Stimulated activated CD8-positive, alpha-beta memory T cell treated with anti-CD3 and anti-CD28 coated beads, Interleukin-4, amount 100 ng/mL, for 24 hours (primary cell): ENCODE results near the gene MLST8.

ENCODE experiments used
- DNase-seq: peaks from one replicate; pipeline ENCODE4 v3.0.0-alpha.2; 2020; ENCODE audit warnings: low read depth

Gene MLST8

DNA sequence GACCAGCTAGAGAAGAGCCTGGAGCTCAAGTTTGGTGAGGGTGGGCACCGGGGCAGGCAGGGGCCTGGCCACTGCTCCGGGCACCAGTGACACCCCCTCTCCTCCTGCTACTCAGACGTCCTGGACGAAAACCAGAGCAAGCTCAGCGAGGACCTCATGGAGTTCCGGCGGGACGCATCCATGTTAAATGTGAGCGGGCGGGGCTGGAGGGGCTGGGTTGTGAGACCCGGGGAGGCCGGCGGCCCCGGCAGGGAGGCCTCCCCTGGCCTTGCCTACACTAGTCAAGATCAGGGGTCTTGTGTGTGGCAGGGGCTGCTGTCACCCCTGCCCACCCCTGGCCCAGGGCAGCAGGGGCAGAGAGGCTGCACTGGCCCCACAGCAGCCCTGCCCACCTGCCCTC, 31.9 kb upstream of the MLST8 start:
- DNase-seq: no peak

DNA sequence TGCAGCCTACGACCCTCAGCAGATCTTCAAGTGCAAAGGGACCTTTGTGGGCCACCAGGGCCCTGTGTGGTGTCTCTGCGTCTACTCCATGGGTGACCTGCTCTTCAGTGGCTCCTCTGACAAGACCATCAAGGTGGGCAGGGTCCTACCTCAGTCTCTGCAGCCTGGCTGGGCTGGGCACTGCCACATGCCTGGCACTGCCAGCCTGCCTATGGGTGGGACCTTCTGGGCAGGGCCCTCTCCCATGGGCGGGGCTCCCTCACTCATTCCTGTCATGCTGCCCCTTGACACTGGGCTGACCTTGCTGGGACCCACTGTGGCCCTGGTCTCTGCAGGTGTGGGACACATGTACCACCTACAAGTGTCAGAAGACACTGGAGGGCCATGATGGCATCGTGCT, 31.3 kb upstream of the MLST8 start:
- no peak for DNase-seq

DNA sequence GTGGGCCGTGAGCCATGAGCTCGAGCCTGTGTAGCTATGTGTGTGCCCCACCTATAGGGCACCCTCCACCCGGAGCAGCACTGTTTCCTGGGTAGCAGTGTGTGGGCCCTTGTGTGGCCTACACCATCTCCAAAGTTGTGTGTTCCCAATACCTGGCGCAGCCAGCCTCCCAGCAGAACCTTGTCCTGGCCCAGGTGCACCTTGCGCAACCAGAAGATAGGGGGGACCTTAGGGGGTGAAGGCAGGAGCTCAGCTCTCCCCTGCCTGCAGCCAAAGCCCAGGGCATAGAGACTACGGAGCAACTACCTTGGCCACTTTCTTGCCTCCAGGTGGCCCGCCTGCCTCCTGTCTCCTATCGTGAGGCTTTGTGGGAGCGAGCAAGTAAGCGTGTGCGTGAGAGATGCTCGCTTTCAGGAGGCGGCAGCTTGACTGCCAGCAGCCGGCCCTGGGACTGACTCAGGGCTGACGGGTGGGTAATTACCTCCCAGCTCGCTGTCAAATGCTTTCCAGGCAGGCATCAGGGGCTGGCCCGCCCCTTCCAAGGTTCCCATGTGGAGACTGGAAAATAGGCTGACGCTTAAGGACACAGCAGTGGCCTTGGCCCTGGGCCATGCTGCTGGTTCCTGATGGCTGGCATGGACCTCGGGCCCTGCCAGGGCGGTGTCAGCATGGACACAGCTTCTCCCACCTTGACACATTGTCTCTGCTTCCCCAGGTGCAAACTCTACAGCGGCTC, 30.7 kb upstream of the MLST8 start:
- DNase-seq: no peak

DNA sequence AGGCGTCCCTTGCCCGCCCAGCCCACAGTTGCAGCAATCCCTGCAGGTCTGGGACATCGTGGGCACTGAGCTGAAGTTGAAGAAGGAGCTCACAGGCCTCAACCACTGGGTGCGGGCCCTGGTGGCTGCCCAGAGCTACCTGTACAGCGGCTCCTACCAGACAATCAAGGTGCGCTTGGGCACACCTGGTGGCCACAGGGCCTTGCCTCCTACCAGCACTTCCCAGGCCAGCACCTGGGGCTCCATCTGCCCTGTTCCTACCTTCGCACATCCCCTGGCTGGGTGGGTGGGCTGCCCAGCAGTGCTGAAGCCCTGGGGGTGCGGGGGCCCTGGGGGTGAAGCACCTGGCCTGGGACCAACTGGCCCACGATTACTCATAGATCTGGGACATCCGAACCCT, 29.8 kb upstream of the MLST8 start:
- DNase-seq: no peak

DNA sequence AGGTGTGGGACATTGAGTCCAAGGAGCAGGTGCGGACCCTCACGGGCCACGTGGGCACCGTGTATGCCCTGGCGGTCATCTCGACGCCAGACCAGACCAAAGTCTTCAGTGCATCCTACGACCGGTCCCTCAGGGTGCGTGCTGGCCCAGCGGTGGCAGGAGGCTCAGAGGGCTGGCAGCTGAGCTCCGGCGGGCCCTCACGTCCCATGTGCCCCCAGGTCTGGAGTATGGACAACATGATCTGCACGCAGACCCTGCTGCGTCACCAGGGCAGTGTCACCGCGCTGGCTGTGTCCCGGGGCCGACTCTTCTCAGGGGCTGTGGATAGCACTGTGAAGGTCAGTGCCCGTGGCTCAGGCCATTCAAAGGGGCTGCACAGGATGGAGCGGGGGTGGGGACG, 29.2 kb upstream of the MLST8 start:
- no peak for DNase-seq

DNA sequence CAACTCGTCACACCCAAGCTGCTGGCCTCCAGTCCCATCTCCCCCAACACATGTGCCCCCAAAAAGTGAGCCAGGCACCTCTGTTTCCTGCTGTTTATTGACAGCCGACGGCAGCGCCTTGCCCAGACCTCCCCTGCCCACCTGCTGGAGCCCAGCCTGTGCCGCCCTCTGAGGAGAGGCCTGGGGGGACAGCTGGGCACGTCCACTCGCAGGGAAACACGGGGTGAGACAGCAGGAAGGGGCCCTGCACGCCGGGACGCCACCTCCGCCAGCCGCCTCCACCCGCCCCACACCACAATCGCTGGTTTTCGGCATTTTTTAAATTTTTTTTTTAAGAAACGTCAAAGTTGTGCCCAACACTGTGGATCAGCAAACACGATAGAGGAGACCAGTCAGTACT, 28.2 kb upstream of the MLST8 start:
- no peak for DNase-seq

DNA sequence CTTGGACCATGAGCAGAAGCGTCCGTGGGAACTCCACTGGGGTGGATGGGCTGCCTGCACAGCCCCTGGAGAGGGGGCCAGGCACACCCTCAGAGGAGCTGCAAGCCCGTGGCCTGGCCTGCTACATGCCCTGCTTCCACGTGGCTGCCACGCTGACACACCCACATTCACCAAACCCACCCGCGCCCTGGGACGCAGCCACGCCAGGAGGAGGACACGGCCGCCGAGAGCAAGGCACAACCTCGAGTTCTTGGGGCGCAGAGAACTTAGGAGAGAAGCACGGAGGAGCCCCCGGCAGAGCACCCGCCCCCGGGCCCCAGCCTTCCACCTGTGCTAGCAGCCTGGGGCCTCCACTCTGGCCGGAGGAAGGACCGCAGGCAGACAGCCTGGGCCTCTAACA, 27.7 kb upstream of the MLST8 start:
- DNase-seq: no peak

DNA sequence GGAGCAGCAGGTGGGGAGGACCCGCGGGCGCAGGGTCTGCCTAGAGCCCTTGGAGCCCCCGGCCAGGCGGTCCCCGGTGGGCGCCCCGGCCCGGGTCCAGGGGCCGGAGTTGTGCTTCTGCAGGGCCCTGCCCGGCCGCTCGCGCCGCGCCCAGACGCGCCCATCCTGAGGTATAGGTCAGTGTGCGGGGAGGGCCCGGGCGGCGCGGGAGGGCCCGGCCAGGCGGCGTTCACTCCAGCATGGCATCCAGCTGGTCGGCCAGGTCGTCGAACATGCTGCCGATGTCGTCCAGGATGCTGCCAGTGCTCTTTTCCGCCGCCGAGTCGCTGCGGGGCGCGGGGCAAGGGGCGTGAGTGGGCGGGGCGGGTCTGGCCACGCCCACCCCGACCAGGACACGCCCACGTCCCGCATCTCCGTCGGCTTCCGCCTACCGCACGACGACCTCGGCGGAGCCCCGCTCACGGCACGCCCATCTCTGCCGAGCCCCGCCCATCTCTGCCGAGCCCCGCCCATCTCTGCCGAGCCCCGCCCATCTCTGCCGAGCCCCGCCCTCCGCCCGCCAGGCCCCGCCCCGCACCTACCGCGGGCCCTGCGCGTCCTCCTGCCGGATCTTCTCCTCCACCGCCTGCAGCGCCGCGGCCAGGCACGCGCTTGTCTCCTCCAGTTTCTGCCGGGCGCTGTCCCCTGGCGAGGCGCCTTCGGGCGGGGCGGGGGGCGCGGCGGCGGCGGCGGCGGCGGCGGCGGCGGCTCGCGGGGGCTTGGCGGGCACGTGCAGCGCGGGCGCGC, 26.7 kb upstream of the MLST8 start:
- DNase-seq: no peak

DNA sequence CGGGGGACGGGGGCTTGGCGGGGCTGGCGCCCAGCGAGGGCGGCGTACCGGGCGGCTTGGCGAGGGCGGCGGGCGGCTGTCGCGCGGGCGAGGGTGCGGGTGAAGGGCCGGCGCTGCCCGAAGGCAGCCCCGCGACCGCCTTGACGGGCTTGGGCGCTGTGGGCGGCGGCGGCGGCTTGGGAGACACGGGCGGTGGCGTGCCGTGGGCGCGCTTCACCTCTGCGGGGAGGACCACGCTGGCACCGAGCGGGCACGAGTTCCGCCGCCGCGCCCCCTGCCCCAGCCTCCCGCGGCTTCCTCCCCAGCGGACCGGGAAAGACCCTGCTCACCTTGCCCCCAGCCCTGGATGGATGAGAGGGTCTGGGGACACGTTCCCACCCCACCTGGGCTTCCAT, 26.1 kb upstream of the MLST8 start:
- DNase-seq: no peak

DNA sequence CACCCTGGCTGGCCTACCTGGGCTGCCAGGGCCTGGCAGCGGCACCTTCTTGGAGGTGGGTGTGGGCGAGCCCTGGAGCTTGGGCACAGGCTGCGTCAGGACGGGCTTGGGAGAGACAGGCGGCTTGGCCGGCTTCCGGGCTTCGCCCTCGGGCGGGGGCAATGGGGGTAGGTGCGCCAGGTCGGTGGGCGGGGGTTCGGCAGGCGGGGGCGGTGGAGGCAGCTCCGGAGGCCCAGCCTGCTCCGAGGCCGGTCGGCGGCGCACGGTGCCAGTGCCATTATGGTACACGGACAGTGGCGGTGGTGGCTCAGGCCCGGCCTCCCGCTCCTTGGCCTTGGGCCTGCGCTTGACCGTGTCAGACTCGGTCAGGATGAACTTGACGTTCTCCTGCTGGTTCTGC, 25.7 kb upstream of the MLST8 start:
- no peak for DNase-seq

DNA sequence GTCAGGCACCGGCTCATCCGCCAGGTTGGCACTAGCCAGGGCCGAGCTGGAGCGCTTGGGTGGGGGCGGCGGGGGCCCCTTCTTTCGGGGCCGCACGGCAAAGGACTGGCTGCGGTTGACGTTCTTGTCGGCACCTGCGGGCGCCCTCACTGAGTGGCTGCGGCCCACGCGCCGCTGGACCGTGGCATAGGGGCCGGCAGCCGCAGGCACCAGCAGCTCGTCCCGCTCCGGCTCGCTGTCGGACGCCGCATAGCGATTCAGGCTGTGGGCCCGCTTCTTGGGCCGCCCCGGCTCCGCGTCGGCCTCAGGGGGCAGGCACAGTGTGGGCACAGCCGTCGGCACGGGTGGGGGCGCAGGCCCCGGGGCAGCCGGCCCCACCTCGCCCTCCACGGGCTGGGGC, 24.8 kb upstream of the MLST8 start:
- DNase-seq: no peak

DNA sequence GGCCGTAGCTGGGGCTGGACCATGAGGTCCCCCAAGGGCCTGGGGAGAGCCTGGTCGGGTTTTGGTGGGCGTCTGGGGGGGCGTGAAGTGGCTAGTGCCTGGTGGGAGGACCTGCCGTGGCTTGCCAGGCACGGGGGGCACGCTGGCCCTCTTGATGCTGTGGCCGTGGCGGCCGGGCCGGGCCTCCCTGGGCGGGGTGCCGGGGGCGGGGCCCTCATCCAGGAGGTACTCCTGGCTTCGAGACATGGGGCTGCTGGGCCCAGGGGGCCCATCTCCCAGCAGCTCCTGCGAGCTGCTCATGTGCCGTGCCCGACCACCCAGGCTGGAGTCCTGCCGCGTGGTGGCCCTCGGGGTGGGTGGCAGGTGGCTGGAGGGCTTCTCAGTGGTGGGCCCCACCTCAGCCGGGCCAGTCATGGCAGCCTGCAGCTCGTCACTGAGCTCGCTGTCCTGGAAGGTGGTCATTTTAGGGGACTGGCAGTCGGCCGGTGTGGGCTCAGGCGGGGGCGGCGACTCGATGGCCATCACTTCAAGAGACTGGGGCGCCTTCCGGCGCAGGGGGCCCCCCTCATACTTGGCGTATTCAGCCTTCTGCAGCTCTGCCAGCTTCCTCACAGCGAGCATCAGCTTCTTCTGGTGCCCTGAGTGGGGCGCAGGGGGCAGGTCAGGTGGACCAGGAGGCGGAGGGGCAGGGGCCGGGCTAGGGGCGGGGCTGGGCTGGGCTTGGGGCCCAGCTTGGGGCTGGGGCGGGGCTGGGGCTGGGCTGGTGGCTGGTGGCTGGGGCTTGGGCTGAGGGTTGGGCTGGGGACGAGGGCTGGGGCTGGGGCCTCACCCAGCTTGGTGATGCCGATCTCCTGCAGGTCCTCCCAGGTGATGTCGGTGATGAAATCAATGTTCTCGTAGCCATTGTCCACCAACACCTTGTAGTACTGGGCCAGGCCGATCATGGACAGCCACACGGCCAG, 24.0 kb upstream of the MLST8 start:
- no peak for DNase-seq

DNA sequence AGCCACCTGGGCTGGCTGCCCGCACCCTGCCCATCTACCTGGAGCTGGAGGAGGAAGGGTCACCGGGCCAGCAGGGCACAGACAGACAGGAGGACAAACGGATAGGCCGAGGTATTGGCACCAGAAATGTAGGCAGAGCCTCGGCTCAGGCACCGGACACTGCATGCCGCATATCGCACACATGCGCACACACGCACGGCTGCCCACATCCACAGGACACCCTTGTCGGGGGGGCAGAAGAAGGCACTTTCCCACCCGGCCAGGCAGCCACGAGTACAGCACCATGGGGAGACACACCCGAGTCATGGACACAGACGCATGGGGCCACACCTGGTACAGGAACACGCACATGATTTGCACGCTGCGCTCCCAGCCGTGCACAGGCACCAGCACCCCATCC, 23.3 kb upstream of the MLST8 start:
- DNase-seq: no peak

DNA sequence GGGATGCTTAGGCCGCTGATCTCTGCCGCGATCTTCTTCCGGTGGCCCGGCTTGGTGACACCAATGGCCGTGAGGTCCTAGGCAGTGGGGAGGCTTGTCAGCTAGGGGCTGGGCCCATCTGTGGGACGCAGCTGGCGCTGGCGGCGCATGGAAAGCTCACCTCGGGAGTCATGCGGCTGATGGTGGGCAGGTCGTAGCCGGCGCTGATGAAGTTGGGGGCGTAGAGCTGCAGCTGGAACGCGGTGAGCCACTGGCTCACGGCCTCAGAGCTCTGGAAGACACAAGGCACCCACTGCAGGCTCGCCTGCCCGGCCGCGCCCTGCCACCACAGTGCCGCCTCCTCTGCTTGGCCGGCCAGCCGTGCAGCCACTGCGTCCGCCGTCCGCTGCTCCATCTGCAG, 21.6 kb upstream of the MLST8 start:
- DNase-seq: no peak

DNA sequence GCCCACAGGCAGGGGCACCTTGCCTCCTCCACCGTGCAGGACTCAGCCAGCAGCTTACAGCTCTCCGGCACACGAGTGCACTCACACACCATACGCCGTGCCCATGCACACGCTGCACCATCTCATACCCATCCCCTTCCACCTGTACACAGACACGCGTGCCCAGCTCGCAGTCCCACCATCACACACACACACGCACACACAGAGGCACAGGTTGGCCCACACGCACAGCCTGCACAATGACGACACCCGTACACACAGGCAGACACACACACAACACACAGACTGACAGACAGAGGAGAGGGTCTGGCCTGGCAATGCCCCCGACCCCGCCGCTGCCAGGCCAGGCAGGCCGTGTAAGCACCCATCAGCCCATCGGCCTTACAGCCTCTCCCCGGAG, 20.9 kb upstream of the MLST8 start:
- DNase-seq: no peak

DNA sequence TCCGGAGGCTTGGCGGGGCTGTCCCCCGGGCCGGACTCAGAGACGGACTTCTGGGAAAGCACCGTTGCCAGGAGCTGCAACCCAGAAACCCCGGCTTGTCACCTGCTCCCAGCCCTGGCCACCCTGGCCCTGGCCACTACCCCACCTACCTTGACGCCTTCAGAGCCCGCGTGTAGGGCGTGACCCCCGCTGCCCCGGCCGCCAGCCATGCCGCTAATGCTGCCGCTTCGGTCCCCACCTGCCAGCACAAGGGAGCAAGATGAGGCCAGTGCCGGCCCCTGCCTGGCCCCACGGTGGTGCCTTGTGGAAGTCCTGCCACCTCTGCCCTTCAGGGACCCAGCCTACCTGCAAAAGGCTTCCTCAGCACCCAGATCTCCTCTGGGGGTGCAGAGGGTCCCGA, 20.3 kb upstream of the MLST8 start:
- no peak for DNase-seq

DNA sequence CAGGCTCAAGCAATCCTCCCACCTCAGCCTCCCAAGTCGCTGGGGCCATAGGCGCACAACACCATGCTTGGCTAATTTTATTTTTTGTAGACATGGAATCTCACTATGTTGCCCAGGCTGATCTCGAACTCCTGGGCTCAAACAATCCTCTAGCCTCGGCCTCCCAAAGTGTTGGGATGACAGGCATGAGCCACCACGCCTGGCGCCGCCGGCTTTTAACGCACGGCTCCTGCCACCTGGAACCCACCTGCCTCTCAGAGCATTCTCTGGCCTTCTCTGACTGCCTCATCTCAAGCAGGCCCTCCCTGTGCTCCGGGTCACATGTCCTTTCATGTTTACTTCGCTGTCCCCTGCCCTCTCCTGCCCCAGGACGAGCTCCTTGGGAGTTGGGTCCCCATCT, 19.2 kb upstream of the MLST8 start:
- DNase-seq: no peak

DNA sequence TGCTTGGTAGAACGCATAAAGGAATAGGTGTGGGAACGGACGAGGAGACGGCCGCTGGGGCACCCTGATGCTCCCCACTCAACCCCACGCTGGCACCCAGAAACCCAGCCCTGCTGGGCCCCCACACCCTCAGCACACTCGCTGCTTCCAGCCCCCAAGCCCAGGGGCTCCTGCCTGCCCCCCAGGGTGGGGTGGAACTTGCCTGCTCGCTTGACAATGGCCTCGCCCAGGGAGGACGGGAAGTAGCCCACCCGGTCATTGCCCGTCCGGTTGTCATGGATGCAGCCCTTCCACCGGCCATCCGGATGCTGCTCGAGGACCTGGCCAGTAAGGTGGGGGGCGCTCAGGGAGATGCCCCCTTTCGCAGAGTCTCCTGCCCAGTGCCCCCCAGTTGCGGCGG, 18.7 kb upstream of the MLST8 start:
- no peak for DNase-seq

DNA sequence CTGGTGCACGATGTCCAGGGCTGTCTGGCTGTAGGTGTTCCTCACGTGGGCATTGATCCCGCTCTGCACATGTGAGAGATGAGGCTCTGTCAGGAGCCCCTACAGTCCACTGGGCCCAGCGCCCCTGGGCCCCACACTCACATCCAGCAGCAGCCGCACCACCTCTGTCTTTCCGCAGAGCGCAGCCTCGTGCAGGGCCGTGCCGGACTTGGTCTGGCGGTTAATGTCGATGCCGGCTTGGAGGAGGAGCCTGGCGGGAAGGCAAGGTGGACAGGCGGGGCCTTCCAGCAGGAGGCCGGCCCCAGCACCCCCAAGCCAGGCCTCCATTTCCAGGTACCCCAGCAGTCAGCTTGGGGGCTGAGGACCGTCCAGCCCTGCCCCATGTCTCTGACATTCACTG, 18.0 kb upstream of the MLST8 start:
- DNase-seq: no peak

DNA sequence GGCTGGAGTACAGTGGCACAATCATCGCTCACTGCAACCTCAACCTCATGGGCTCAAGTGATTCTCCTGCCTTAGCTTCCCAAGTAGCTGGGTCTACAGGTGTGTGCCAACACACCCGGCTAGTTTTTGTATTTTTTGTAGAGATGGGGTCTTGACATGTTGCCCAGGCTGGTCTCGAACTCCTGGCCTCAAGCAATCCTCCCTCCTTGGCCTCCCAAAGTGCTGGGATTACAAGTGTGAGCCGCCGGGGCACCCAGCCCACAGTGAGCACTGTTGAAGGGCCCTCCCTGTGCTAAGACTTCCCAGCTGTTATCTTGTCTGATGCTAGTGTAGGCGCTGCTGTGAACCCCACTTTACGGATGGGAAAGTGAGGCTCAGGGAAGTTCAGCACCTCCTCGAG, 16.9 kb upstream of the MLST8 start:
- no peak for DNase-seq

DNA sequence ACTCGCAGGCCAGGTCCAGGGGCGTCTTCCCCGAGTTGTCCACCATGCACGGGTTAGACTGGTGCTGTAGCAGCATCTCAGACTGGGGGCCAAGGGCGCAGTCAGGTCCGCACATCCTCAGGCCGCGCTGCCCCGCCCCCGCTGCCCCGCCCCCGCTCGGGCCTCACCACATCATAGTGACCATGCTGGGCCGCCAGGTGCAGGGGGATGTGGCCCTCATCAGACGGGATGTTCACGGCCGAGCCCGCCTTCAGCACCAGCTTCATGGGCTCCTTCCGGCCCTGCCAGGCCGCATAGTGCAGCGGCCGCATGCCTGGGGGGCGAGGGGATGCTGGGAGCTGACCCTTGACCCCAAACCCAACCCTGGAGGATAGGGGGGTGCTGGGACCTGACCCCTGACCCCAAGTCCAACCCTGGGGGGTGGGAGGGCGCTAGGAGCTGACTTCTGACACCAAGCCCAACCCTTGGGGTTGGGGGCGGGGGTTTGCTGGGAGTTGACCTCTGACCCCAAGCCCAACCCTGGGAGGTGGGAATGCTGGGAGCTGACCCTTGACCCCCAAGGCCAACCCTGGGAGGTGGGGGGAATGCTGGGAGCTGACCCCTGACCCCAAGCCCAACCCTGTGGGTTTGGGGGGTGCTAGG, 15.9 kb upstream of the MLST8 start:
- DNase-seq: no peak

DNA sequence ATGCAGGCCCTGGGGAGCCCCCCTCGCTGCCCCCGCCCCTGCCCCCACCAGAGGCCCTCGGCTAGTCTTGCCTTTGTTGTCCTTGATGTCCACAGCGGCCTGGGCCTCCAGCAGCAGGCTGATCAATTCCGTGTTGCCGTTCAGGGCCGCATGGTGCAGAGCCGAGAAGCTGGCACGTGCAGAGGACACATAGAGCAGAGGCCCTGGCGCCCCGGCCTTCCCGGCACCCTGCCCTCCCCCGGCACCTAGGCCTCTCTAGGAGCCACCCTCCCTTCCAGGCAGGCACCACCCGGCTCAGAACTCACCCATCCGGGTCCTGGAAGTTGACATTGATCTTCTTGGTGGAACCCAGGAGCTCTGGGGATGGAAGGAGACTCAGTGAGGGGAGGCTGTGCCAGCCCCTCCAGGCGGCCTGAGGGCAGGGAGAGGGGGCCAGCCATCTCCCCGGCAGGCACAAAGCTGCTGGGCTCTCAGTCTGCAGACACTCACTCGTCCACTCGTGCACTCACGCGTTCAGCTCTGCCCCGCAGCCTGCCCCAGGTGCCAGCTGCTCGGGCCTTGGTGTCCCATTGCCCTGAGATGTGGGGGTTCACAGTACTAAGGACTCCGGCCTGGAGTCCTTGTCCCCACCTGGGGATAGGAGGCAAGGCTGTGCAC, 15.1 kb upstream of the MLST8 start:
- no peak for DNase-seq
